Heart left ventricle (tissue), 13 donors: ENCODE data around the gene TUSC2.

ENCODE experiments used
- CTCF ChIP-seq, 12 donors: fragments of 200-600 bp; sonication (generic) in 4 of 12; IDR thresholded peaks; one replicate each; pipeline versions ENCODE4 v1.5.0 to v1.8.0; 2018 to 2022; ENCODE audit warnings: antibody characterized with exemption in 12 of 12, mild to moderate bottlenecking in 5 of 12
- POLR2A ChIP-seq, 2 donors: fragments of 450-650 bp; IDR thresholded peaks; one replicate each; pipeline ENCODE4 v1.6.1; 2017; ENCODE audit warnings: antibody characterized with exemption in 2 of 2, mild to moderate bottlenecking in 2 of 2, moderate library complexity in 2 of 2
- donor health status: ischemic (EF 13 %, LVEDD 7.1; RV severe dilation, severe dysfunction).
- donor health status: DM: no; HTN: yes; CAD: no.
- donor health status: DM: no; HTN: no; CAD: no.
- donor health status: ischemic (EF 25% LVEDD 6.9; RV normal size, moderate dysfunction).
- donor health status: ischemic (EF 25% LVEDD 5.7; RV mildly dilated, moderate dysfunction).
- donor health status: ischemic (EF 35%, LVEDD 5.7; RV mildly dilated, moderate dysfunction).
- donor health status: nonischemic (EF 11% LVEDD 7.7; RV severe dilation, severe dysfunction).
- donor health status: DM: yes; HTN: yes; CAD: no.
- donor health status: PGD.
- donor health status: ischemic (EF 29% LVEDD 5.4; RV normal size, mild dysfunction).
- donor health status: nonischemic (EF 23%, LVEDD 6.1; RV moderate dilation, normal function).

- no peak for TF ChIP-seq CTCF (IDR thresholded peaks at IDR 0.05)
- TF ChIP-seq POLR2A (IDR thresholded peaks at IDR 0.05) = no peak
Observed at GRCh38 chr3:50369012-50369670, 41.1 kb upstream of the TUSC2 start.
